GM18858 (cell line): ENCODE results near the gene CCNY.

Experiments used
- ATAC-seq: cut with Tn5 transposase; IDR thresholded peaks from one replicate; pipeline ENCODE4 v1.9.1; 2021; ENCODE audit not compliant: unreplicated experiment

CCNY gene

GRCh38 chr10:35379226-35380137 is 43.2 kb downstream of the CCNY start:
- peak; percentile 67 for ATAC-seq

GRCh38 chr10:35382096-35382495 is 45.8 kb downstream of the CCNY start:
- no peak for ATAC-seq

DNA sequence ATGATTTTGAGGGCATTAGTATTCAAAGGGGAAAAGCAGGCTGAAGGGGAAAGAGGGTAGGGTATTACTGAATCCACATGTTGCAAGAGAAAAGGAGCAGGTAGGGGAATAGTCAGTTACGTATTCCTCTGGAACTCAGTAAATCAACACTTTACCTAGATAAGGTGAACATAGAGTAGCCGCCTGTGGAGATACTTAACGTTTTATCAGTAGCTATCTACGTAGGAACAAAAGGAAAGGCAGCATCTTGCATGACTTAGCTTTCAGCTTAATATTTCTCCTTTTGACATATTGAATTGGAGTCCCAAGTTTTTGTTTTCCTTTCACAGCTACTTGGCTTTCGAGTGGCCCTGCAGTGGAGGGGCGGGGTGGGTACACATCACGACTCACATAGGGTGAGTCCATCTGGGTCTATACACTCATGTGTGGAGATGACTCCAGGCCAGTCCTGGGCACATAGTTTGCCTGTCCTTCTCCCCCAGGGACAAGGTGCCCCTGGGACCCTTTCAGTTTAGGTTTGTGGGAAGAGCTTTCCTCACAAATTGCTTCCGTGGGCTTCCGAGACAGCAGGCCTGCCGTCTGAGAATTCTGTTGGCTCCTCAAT is 48.1 kb downstream of the CCNY start:
- ATAC-seq, result no peak

DNA sequence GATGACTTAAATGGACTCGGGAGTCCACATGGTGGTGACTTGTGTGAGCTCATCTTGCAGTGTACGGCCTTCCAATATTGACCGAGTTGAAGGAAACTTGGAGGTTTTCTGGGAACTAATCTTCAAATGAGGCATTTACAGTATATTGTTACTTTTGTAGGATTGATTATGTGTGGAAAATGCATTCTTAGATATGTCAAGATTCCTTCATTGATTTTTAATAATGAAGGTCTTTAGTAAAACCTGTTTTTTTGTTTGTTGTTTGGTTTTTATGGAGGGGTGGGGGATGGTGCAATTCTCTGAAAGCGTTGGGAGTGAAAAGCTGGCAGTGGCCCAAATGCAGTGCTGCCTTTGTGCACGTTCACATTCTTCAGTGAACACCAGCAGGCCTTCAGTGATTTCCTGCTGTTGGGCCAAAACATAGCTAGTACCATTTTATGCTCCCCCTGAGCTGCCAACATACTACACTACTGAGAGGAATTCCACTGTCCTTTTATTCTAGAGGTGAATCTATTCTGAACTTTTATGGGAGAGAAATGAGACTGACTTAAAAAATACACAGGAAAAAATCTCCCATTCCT is 50.4 kb downstream of the CCNY start:
- ATAC-seq, result no peak

- peak; percentile 89 for ATAC-seq
These were observed 51.5 kb downstream of the CCNY start for GRCh38 chr10:35387768-35388167.

GRCh38 chr10:35388197-35388596 is 51.9 kb downstream of the CCNY start:
- ATAC-seq, result peak; percentile 40

- no peak for ATAC-seq
These were observed 52.4 kb downstream of the CCNY start for GRCh38 chr10:35388682-35389081.

- ATAC-seq, result no peak
These were observed 54.0 kb downstream of the CCNY start for GRCh38 chr10:35390161-35390840.

- no peak for ATAC-seq
These were observed 54.5 kb downstream of the CCNY start for GRCh38 chr10:35390843-35391152.

- ATAC-seq, result no peak
These were observed 55.0 kb downstream of the CCNY start for GRCh38 chr10:35391153-35391953.

- ATAC-seq, result no peak
These were observed 55.6 kb downstream of the CCNY start for GRCh38 chr10:35391954-35392262.

DNA sequence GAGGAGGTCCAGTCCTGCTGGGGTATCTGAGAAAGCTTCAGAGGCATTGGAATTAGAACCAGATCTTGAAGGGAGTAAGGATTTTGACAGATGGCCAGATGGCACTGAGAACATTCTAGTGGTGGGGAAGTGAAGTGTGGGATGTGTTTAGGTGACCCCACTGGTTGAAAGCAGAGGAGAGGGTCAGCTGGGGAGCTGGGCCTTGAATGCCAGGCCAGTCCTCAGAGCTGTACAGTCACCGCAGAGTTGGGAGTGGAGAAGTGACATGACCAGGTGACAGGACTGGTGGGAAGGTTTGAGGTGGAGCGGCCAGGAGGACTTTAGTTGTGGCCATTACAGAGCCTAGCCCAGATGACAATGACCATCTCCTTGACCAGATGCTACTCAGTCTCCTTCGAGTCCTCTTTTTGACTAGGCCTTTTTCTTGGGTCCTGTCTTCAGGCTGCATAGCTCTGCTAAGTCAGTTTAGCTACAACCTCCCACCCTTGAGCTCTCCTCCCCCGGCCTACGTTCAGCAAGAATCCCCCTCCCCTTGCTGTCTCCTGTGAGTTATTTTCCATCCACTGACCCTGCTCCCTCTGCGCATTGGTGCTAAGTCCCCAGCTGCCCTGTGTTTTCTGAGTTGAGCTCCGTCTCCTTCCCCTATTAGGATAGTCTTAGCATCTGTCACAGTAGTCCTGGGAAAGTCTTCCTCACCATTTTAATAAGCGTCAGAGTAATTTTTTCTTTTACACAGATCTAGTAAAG is 56.3 kb downstream of the CCNY start:
- ATAC-seq, result no peak

- ATAC-seq, result no peak
These were observed 58.1 kb downstream of the CCNY start for GRCh38 chr10:35394411-35394851.

- no peak for ATAC-seq
These were observed 58.6 kb downstream of the CCNY start for GRCh38 chr10:35394934-35395333.

- no peak for ATAC-seq
These were observed 60.5 kb downstream of the CCNY start for GRCh38 chr10:35396560-35397434.

DNA sequence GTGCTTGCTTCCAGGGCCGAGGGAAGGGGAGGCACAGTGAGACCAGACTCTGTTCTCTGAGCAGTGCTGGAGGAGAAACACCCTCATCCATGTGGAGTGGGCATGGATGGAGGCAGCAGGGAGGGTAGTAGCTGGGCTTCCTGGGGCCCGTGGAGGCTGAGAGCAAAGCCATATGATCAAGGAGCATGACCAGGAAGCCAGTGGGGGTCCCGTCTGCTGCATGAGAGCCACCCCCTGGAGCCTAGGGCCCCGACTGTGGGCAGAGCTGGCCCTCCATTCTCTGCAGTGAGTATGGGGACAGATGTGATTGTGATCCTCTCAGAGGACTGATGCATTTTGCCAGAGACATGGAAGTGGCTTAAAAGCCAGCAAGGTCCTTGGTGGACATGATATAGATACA is 61.6 kb downstream of the CCNY start:
- ATAC-seq, result no peak

DNA sequence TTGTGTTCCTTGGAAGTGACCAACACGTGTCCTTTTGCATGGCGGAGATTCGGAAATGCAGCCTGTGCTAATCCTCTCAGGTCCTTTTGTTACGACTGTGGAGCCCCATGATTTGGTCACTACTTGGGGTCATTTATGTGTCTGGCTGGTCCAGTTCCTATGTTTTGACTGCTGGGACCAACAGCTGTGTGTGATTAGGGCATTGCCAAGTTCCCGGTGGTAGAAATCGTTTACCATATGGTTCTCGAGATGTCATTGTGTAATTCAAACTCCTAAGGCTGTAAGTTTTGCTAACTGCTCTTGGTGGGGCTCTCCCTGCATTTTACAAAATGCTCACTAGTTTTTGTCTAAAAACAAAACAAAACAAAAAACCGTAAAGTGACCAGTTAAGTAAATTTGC is 62.0 kb downstream of the CCNY start:
- no peak for ATAC-seq

DNA sequence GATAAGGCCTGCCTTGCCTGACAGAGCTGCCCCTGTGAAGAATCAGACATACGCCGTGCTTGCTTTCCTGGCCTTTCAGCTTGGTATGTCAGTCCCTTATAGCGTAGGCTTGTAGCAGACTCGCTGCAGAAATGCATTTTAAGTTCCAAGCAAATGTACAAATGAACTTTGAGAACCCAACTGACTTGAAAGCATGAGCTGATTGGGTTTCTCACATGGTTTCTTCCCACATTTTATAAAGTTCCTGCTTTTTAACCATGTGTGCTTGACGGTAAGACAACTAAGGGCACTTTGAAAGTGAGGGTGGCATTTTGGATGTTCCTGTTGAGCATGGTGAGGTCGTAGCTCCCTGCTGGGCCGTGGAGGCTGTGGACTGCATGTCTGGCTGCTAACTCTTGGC is 62.6 kb downstream of the CCNY start:
- ATAC-seq, result no peak

GRCh38 chr10:35399414-35400009 is 63.2 kb downstream of the CCNY start:
- no peak for ATAC-seq
